NCI-H446 treated with DMSO at 0.1 percent for 48 hours (cell line): ENCODE data around the gene TUBA1A.
"Not testable (repeated sequence)": the region's sequence is repeated elsewhere in the genome, so short reads cannot be mapped to it uniquely, and the experiment has no call there.

Experiments used
- DNase-seq: peaks from one replicate; lab custom pipeline; 2025; lab: John Stamatoyannopoulos, UW

TUBA1A gene

GRCh38 chr12:49188916-49189367 lies at the start of gene TUBA1A:
TUBA1A (minus strand) TSS chr12:49189080; CDS start chr12:49188979, 101 bp downstream.
- DNase-seq: peak; percentile 99

- DNase-seq: no peak
Observed at GRCh38 chr12:49236423-49236822, 47.5 kb upstream of the TUBA1A start.

DNA sequence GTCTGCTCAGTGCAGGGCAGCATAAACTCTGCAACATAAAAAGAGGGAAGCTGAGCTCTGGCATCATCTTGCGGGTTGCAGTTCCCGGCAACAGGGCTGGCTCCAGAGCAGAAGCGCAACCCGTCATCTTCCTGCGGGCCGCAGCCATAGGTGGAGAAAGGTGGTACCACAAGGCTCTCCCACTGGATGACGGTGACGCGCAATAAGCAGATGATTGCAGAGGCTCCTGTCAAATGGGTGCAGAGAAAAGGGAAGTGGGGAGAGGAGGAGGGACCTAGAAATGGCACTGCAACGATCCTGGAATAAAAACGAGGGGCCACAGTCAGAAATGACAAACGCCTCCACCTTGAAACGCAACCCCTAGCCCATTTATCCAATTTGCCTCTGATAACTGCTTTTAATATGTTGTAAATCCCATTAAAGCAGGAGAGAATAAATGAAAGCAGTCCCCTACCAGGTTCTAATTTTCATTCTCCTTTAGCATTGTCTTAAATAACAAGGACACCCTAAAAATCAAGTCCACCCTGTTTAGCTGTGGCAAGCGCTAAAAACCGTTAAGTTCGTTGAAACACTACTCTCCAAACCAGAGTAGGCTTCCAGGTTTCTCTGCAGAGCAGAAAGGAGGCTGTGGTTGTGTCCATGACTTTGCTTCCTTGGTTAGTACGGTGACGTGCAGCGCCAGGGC lies 45.1 kb upstream of the TUBA1A start:
- DNase-seq: peak; percentile 97

DNA sequence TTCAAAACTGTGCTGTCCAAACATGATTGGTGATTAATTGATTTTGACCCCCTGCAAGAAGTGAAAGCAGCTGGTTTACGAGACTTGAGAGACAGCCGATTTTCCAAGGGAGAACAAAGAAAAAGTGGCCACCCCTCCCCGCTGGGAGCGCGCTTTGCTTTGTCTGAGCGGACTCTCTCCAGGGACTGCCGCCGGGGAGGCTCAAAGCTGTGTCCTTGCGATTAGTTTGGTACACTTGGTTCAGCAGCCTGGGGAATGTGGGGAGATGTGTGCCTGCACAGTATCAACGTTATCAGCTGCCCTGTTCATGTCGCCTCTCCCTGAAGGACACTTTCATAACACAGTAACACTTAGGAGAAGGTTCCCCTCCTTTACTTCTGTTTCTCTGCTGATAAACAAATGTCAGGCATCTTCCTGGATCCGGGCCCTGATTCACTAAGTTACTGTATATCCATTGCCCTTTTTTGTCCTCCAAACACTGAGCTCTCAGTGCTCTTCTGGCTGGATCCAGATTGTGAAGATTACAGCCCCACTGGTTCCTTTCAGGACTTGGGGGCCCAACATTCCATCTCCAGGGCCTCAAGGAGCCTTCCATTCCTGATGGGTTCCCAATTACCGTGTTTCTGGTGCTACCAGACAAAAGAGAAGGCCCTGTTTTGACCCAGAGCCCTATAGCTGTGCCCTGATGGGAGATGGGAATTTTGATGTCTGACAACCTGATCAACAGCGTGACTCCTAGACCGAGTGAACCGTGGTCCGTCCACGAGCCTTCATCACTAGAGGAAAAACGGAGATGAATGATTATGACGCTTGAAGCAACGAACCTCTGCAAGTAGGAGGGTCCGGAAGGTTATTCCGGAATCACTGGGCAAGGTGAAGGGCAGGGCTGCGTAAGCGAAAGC lies 44.3 kb upstream of the TUBA1A start:
- peak; percentile 53 for DNase-seq

GRCh38 chr12:49231878-49232655 lies 43.2 kb upstream of the TUBA1A start:
- DNase-seq: peak; percentile 21

- no peak for DNase-seq
Observed at GRCh38 chr12:49230805-49231194, 41.9 kb upstream of the TUBA1A start.

DNA sequence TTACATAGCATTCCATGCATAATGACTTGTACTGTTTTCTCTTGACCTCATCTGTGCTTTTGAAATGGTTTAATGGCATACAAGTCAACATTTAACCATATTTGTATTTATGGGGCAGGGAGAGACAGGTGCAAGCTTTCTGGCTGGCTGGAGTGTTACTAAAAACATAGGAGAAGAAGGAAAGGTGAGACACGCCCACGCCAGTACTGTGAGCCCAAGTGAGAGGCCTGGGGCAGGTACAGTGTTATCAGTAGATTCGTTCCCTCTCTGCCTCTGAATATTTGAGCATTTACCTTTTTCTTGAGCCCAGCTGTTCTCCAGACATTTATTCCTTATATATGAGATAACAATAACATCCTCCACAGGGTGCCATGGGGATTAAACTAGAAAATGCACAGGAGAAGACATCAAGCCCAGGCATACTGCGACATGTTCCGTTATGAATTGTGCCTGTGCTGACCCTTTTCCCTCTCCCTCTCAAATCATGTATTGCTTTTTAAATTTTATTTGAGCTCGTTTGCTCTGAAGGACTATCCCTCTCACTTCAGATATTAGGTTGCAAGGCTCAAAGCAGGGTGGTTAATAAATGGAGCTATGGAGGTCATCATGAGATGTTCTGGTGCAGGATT lies 41.4 kb upstream of the TUBA1A start:
- no peak for DNase-seq

GRCh38 chr12:49228653-49229052 lies 39.8 kb upstream of the TUBA1A start:
- DNase-seq: no peak

GRCh38 chr12:49227713-49228112 lies 38.8 kb upstream of the TUBA1A start:
- DNase-seq: peak; percentile 75

DNA sequence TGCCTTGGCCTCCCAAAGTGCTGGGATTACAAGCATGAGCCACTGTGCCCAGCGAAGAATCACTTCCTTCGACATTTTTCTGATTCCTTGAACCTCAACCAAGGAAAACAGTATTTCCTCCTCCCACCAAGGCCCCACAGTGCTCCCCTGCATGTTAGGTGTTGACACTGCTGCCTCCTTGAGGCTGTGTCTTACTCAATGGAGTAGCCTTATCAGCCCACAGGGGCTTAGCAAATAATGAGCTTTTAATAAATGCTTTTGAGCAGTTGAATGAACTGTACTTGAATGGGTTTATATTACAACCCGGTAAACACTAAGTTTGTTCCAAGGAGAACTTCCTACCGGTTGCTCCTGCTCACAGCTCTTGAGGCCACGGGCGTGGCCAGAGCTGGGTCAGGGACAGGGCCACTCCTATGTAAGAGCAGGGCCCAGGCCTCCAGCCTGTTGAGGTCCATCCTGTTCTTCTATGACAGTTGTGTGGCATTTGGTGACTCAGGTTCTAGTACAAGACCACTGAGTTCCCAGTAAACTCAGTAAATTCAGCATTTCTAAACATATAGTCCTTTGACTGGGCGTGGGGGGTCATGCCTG lies 36.8 kb upstream of the TUBA1A start:
- no peak for DNase-seq

DNA sequence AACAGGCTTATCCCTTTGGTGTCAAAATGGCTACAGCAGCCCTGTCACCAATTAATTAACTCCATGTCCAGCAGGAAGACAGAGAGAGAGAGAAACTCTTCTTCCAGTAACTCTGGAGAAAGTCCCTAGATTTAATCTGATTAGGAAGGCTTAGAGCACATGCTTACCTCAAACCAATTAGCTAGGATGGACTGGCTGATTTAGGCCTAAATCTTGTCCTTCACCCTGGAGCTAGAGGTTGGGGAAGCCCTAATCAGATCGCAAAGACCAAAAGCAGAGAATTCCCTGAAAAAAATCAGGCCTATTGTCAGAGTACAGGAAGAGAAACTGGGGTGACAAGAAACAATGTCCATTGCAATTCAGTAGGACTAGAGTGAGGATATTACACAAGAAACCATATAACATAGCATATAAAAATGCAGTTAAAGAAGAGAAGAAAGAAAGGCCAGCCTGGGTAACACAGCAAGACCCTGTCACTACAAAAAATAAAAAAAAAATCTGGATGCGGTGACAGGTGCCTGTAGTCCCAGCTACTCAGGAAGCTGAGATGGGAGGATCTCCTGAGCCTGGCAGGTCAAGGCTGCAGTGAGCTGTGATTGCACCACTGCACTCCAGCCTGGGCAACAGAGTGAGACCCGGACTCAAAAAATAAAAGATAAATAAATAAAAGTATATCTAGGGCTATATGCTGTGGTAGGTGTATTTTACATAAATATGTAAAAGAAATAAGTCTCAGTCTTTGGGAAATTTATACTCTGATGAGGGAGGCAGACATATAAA lies 34.9 kb upstream of the TUBA1A start:
- DNase-seq: no peak

DNA sequence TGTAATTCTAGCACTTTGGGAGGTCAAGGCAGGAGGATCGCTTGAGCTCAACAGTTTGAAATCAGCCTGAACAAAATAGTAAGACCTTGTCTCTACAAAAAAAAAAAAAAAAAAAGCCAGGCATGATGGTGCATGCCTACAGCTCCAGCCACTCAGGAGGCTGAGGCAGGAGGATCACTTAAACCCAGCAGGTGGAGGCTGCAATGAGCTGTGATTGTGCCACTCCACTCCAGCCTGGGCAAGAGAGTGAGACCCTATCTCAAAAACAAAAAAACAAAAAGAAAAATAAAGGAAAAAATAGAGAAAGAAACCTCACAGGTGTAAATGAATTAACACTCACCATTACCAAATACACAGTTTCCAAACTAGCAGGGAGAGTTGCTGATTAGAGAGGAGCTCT lies 34.2 kb upstream of the TUBA1A start:
- no peak for DNase-seq

GRCh38 chr12:49220972-49221371 lies 32.1 kb upstream of the TUBA1A start:
- DNase-seq: no peak

GRCh38 chr12:49219417-49220026 lies 30.6 kb upstream of the TUBA1A start:
- DNase-seq: no peak

GRCh38 chr12:49212572-49212971 lies 23.7 kb upstream of the TUBA1A start:
- no peak for DNase-seq

- DNase-seq: not testable (repeated sequence)
Observed at GRCh38 chr12:49210703-49211102, 21.8 kb upstream of the TUBA1A start.

- no peak for DNase-seq
Observed at GRCh38 chr12:49208676-49209075, 19.8 kb upstream of the TUBA1A start.

DNA sequence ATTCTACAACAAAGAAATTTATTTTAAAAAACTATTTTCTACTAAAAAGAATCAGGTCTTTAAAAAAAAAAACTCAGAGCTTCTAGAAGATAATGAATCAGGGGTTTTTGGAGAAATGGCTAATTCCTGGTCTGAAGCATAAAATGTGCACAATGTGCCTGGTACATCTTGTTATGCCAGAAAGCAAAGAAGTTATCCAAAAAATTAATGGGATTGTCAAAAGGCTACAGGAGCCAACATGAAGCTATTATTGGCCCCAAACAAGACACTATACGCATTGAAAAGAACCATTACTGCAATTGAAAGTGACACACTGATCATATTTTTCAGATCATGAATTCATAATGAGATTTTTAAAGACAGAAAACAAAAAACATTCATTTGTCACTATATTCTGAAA lies 19.3 kb upstream of the TUBA1A start:
- no peak for DNase-seq

DNA sequence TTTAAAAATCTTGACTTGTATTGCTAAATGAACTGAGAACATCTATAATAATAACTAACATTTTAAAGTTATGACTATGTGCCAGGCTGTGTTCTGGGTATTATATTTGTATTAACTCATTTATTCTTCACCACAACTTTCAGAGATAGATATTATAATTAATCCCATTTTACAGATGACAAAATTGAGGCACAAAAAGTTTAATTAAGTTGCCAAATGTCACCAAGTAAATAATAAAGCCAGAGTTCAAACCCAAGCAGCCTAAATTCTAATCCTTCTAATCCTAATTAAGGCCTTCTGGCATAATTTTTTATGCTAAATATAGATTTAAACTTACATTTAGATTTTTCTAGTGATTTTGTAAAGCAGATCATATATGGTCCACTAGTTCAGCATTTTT lies 17.5 kb upstream of the TUBA1A start:
- no peak for DNase-seq

DNA sequence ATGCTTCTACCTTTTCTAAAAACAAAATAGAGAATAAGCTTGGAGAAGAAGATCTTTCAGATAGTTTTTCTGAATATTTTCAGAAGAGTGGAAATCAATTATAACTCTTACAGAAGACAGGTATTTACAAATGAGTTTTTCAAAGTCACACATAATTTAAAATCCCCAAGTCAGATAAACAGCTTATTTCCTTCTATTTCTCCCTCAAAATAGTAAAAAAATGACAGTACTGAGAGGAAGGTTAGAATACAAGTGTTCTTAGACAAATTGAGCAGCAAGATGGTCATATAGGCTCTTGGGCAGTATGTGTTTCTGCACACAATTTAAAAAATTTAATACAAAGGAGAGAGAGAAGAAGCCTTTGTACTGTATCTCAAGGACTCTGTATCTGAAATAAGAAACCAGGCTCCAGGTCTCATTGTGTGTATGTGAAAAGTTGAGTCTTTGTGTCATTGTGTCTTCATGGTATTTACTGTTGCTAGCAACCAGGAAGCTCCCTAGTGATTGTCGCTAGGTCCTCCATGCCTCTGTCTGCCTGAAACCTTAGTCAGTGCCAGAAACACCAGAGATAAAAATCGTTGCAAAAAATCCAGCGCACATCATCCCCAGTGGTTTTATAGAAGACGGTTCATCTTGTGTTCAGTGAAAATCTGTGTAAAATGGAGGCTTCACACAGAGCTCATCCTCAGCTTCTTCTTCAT lies 12.9 kb upstream of the TUBA1A start:
- no peak for DNase-seq
